ENCODE measurements around the gene DCUN1D1.

DNA sequence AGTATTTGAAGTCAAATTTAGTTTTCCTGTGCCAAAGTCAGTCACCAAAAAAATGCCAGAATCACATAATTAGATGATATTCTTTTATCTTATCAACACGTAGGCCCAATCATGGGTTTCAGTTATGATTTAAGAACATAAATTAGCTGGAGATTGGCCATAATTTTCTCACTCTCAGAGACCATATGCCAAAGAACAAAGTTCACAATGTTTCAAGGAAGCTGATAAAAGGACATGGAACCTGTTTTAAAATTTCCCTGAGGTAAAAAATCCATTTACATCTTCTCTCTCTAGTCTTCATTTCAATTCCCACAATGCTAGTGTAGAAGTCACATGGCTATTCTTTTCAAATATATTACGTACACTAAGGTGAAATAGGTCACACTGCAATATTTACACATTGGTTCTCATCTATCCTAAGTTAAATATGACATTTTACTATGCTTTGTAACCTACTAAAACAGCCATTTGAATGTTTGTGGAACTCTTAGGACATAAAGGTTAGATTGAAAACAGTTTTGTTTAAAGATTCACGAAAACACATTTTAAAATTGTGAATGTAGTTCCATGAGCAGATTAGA lies 42.7 kb upstream of the DCUN1D1 start:
- TF ChIP-seq, protein P1, sequence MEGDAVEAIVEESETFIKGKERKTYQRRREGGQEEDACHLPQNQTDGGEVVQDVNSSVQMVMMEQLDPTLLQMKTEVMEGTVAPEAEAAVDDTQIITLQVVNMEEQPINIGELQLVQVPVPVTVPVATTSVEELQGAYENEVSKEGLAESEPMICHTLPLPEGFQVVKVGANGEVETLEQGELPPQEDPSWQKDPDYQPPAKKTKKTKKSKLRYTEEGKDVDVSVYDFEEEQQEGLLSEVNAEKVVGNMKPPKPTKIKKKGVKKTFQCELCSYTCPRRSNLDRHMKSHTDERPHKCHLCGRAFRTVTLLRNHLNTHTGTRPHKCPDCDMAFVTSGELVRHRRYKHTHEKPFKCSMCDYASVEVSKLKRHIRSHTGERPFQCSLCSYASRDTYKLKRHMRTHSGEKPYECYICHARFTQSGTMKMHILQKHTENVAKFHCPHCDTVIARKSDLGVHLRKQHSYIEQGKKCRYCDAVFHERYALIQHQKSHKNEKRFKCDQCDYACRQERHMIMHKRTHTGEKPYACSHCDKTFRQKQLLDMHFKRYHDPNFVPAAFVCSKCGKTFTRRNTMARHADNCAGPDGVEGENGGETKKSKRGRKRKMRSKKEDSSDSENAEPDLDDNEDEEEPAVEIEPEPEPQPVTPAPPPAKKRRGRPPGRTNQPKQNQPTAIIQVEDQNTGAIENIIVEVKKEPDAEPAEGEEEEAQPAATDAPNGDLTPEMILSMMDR (IDR thresholded peaks at IDR 0.05; ENCODE audit: control extremely low read depth in 1 of 3, insufficient read depth in 1 of 3, low read depth in 1 of 3, low read length in 3 of 3), result no peak
- no peak for TF ChIP-seq CHD2 (IDR thresholded peaks at IDR 0.05; ENCODE audit: low read length)
- TF ChIP-seq CREB1 (IDR thresholded peaks at IDR 0.05), result no peak
- no peak for TF ChIP-seq POLR2AphosphoS5 (IDR thresholded peaks at IDR 0.05; ENCODE audit: low read depth, low read length)
- no peak for TF ChIP-seq SAP30 (IDR thresholded peaks at IDR 0.05; ENCODE audit: insufficient read depth, insufficient replicate concordance, low read length)
- no peak for TF ChIP-seq POLR2A (IDR thresholded peaks at IDR 0.05; ENCODE audit: control extremely low read depth in 1 of 2, low read depth in 2 of 2, low read length in 2 of 2)
- TF ChIP-seq HDAC2 (IDR thresholded peaks at IDR 0.05; ENCODE audit: borderline replicate concordance in 1 of 2, low read depth in 2 of 2, low read length in 2 of 2), result no peak
- no peak for TF ChIP-seq JUND (IDR thresholded peaks at IDR 0.05; ENCODE audit: low read length)
- no peak for TF ChIP-seq FOSL1 (IDR thresholded peaks at IDR 0.05; ENCODE audit: insufficient read depth, low read depth, low read length)
- TF ChIP-seq, protein P2, sequence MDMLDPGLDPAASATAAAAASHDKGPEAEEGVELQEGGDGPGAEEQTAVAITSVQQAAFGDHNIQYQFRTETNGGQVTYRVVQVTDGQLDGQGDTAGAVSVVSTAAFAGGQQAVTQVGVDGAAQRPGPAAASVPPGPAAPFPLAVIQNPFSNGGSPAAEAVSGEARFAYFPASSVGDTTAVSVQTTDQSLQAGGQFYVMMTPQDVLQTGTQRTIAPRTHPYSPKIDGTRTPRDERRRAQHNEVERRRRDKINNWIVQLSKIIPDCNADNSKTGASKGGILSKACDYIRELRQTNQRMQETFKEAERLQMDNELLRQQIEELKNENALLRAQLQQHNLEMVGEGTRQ (IDR thresholded peaks at IDR 0.05; ENCODE audit: low read length), result no peak
- no peak for TF ChIP-seq HDAC6 (IDR thresholded peaks at IDR 0.05; ENCODE audit: low read depth, low read length)
- TF ChIP-seq, protein P3, sequence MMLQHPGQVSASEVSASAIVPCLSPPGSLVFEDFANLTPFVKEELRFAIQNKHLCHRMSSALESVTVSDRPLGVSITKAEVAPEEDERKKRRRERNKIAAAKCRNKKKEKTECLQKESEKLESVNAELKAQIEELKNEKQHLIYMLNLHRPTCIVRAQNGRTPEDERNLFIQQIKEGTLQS (IDR thresholded peaks at IDR 0.05; ENCODE audit: insufficient read depth, low read depth, low read length), result no peak
- TF ChIP-seq, protein P4, sequence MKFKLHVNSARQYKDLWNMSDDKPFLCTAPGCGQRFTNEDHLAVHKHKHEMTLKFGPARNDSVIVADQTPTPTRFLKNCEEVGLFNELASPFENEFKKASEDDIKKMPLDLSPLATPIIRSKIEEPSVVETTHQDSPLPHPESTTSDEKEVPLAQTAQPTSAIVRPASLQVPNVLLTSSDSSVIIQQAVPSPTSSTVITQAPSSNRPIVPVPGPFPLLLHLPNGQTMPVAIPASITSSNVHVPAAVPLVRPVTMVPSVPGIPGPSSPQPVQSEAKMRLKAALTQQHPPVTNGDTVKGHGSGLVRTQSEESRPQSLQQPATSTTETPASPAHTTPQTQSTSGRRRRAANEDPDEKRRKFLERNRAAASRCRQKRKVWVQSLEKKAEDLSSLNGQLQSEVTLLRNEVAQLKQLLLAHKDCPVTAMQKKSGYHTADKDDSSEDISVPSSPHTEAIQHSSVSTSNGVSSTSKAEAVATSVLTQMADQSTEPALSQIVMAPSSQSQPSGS (IDR thresholded peaks at IDR 0.05; ENCODE audit: low read length), result no peak
- no peak for TF ChIP-seq ZNF274 (IDR thresholded peaks at IDR 0.05; ENCODE audit: borderline replicate concordance, extremely low read depth, low read length)
